PC-9 (cell line): ENCODE measurements around the gene APCDD1. TPM values are rescaled to one million over a fixed set of nuclear protein-coding genes. Genes with fewer than 3 reads are reported as not detected.
A peak's percentile ranks its signal among the peaks of the same experiment; 100 is the strongest.

ENCODE experiments used
- BruUV-seq: library from RNA; stranded (reverse); fragments of 400-500 nt; replicated peaks from 2 replicates; lab custom pipeline; 2021; lab: Mats Ljungman, UMichigan
- CTCF ChIA-PET: fragments of 300-600 bp; sonication (Branson Sonifier 250); formaldehyde crosslinking; loops from one replicate; lab custom pipeline; 2022; ENCODE audit warnings: antibody characterized with exemption; lab: Charles Lee
- POLR2A ChIA-PET: fragments of 300-600 bp; sonication (Branson Sonifier 250); formaldehyde crosslinking; loops from one replicate; lab custom pipeline; 2022; ENCODE audit warnings: antibody characterized with exemption; ENCODE audit not compliant: unreplicated experiment; lab: Charles Lee
- DNase-seq, 2 experiments: peaks; one replicate each; pipeline versions ENCODE4 v3.0.0 to v3.0.0-alpha.2; 2015 to 2022; ENCODE audit warnings: mixed read lengths in 1 of 2
- H2AFZ ChIP-seq: fragments of 200-600 bp; sonication (generic); 2 replicates; pipeline ENCODE4 v1.8.1; 2017; ENCODE audit warnings: antibody characterized with exemption
- H3F3A ChIP-seq: fragments of 200-600 bp; sonication (generic); 2 replicates; pipeline ENCODE4 v1.8.1; 2017; ENCODE audit warnings: antibody characterized with exemption, mild to moderate bottlenecking, low read depth; ENCODE audit not compliant: insufficient read depth
- H3K27ac ChIP-seq: fragments of 200-600 bp; sonication (generic); 2 replicates; pipeline ENCODE4 v1.6.1; 2016; ENCODE audit warnings: mixed run types
- H3K27me3 ChIP-seq: fragments of 200-600 bp; sonication (generic); 2 replicates; pipeline ENCODE4 v1.6.1; 2016; ENCODE audit warnings: low read depth, mixed run types; ENCODE audit not compliant: insufficient read depth
- H3K36me3 ChIP-seq: fragments of 200-600 bp; sonication (generic); 2 replicates; pipeline ENCODE4 v1.6.1; 2016; ENCODE audit warnings: low read depth, mixed run types
- H3K4me1 ChIP-seq: fragments of 200-600 bp; sonication (generic); replicated peaks from 2 replicates; pipeline ENCODE4 v1.6.1; 2016; ENCODE audit warnings: mixed run types; ENCODE audit not compliant: insufficient read depth
- H3K4me2 ChIP-seq: fragments of 200-600 bp; sonication (generic); 2 replicates; pipeline ENCODE4 v1.6.1; 2017; ENCODE audit warnings: mixed run types
- H3K4me3 ChIP-seq: fragments of 200-600 bp; sonication (generic); 2 replicates; pipeline ENCODE4 v1.6.1; 2016; ENCODE audit warnings: mixed run types
- H3K79me2 ChIP-seq: fragments of 200-600 bp; sonication (generic); 2 replicates; pipeline ENCODE4 v1.6.1; 2017; ENCODE audit warnings: low read depth, mixed run types
- H3K9me2 ChIP-seq: fragments of 200-600 bp; sonication (generic); 2 replicates; pipeline ENCODE4 v1.8.1; 2017; ENCODE audit warnings: mild to moderate bottlenecking; ENCODE audit not compliant: insufficient read depth
- H3K9me3 ChIP-seq: fragments of 200-600 bp; sonication (generic); 2 replicates; pipeline ENCODE4 v1.8.1; 2016; ENCODE audit warnings: low read depth; ENCODE audit not compliant: insufficient read depth
- H4K20me1 ChIP-seq: fragments of 200-600 bp; sonication (generic); 2 replicates; pipeline ENCODE4 v1.8.1; 2017; ENCODE audit not compliant: insufficient read depth
- CTCF ChIP-seq: fragments of 200-600 bp; sonication (generic); conservative IDR thresholded peaks from 2 replicates; pipeline ENCODE4 v1.6.1; 2017; ENCODE audit warnings: mixed run types, antibody characterized with exemption, mild to moderate bottlenecking, moderate library complexity
- EZH2 ChIP-seq: fragments of 200-600 bp; sonication (generic); IDR thresholded peaks from 2 replicates; pipeline ENCODE4 v1.8.0; 2017; ENCODE audit warnings: antibody characterized with exemption, low read depth
- intact Hi-C: fragments of 100-400 bp; cut with micrococcal nuclease; formaldehyde crosslinking; loops from one replicate; pipeline ENCODE4 v1.10.0; 2022; ENCODE audit not compliant: unreplicated experiment
- total RNA-seq: library from RNA; stranded (reverse); gene quantifications from 2 replicates; pipeline ENCODE4 v1.2.3, GENCODE V29; 2021

The APCDD1 gene
- total RNA-seq, 1 experiment from 2014 or later = not detected

GRCh38 chr18:10437837-10438236 is 16.6 kb upstream of the APCDD1 start:
- no peak overlapping the region for H3K27ac ChIP-seq
- no peaks in the 10 kb centered on the region for H3K4me1 ChIP-seq
- BruUV-seq = no TSS peak
- H3F3A ChIP-seq = no peaks in the 10 kb centered on the region
- H3K27me3 ChIP-seq = no peaks in the 10 kb centered on the region
- H3K4me3 ChIP-seq = no peak overlapping the region
- H2AFZ ChIP-seq = no peak overlapping the region
- intact Hi-C loops = no loop called here
- H3K79me2 ChIP-seq = no peaks in the 10 kb centered on the region
- no peaks in the 10 kb centered on the region for H3K36me3 ChIP-seq
- H4K20me1 ChIP-seq = no peaks in the 10 kb centered on the region
- ChIA-PET CTCF (interaction anchor here (0.5 kb wide), 1 partner anchor 1143 kb away, joined by 5 read pairs; no protein-coding TSS in a partner anchor), POLR2A (no interaction called here)
- peak; percentile 67 for TF ChIP-seq CTCF
- no peak for TF ChIP-seq EZH2
- H3K9me3 ChIP-seq = no peaks in the 10 kb centered on the region
- H3K4me2 ChIP-seq = no peak overlapping the region
- no peak for DNase-seq
- no peaks in the 10 kb centered on the region for H3K9me2 ChIP-seq

GRCh38 chr18:10439898-10440297 is 14.5 kb upstream of the APCDD1 start:
- ChIA-PET CTCF (interaction anchor here (0.6 kb wide), 1 partner anchor 339 kb away, joined by 4 read pairs; no protein-coding TSS in a partner anchor), POLR2A (no interaction called here)
- no peaks in the 10 kb centered on the region for H3F3A ChIP-seq
- H2AFZ ChIP-seq = no peak overlapping the region
- no peaks in the 10 kb centered on the region for H3K36me3 ChIP-seq
- H4K20me1 ChIP-seq = no peaks in the 10 kb centered on the region
- H3K4me1 ChIP-seq = peaks cover 7% of the 10 kb centered on the region
- TF ChIP-seq CTCF (no peak), EZH2 (no peak)
- H3K27me3 ChIP-seq = no peaks in the 10 kb centered on the region
- no peaks in the 10 kb centered on the region for H3K9me2 ChIP-seq
- BruUV-seq = no TSS peak
- no peaks in the 10 kb centered on the region for H3K9me3 ChIP-seq
- no peak for DNase-seq
- no peak overlapping the region for H3K4me2 ChIP-seq
- H3K27ac ChIP-seq = no peak overlapping the region
- H3K79me2 ChIP-seq = no peaks in the 10 kb centered on the region
- no peak overlapping the region for H3K4me3 ChIP-seq
- intact Hi-C loops = no loop called here

GRCh38 chr18:10440884-10441283 is 13.6 kb upstream of the APCDD1 start:
- Histone ChIP-seq H3K9me2 (no peaks in the 10 kb centered on the region), H4K20me1 (no peaks in the 10 kb centered on the region), H3K79me2 (no peaks in the 10 kb centered on the region), H3K27me3 (no peaks in the 10 kb centered on the region), H3K4me2 (no peak overlapping the region), H2AFZ (no peak overlapping the region), H3K4me1 (peaks cover 14% of the 10 kb centered on the region), H3K27ac (no peak overlapping the region), H3K4me3 (no peak overlapping the region), H3K9me3 (no peaks in the 10 kb centered on the region), H3K36me3 (no peaks in the 10 kb centered on the region), H3F3A (no peaks in the 10 kb centered on the region)
- intact Hi-C loops = no loop called here
- ChIA-PET POLR2A (no interaction called here), CTCF (no interaction called here)
- no peak for TF ChIP-seq CTCF
- TF ChIP-seq EZH2 = no peak
- BruUV-seq = no TSS peak
- DNase-seq = no peak
